HG02642 (cell line): Measurements from ENCODE around the gene SNX5.

Source experiments
- ATAC-seq: cut with Tn5 transposase; IDR thresholded peaks from one replicate; pipeline ENCODE4 v1.9.1; 2021; ENCODE audit warnings: mild to moderate bottlenecking; ENCODE audit not compliant: unreplicated experiment, poor library complexity

Gene SNX5

GRCh38 chr20:17993546-17993945 is 25.0 kb upstream of the SNX5 start:
- ATAC-seq = no peak

- no peak for ATAC-seq
Measured at GRCh38 chr20:17992847-17993513, 24.4 kb upstream of the SNX5 start.

GRCh38 chr20:17992224-17992637 is 23.6 kb upstream of the SNX5 start:
- peak; percentile 66 for ATAC-seq

- ATAC-seq = no peak
Measured at GRCh38 chr20:17990278-17990972, 21.8 kb upstream of the SNX5 start.

GRCh38 chr20:17987988-17988387 is 19.4 kb upstream of the SNX5 start:
- no peak for ATAC-seq

- no peak for ATAC-seq
Measured at GRCh38 chr20:17985388-17986018, 16.9 kb upstream of the SNX5 start.

GRCh38 chr20:17976305-17976704 is 7.7 kb upstream of the SNX5 start:
- no peak for ATAC-seq

- no peak for ATAC-seq
Measured at GRCh38 chr20:17972121-17972520, 3.5 kb upstream of the SNX5 start.

- no peak for ATAC-seq
Measured at GRCh38 chr20:17971300-17972013, 2.9 kb upstream of the SNX5 start.

- no peak for ATAC-seq
Measured at GRCh38 chr20:17969884-17970409, 1.4 kb upstream of the SNX5 start.

- peak; percentile 19 for ATAC-seq
Measured at GRCh38 chr20:17969278-17969883, 787 bp upstream of the SNX5 start.

- peak; percentile 6 for ATAC-seq
Measured at GRCh38 chr20:17967521-17968365, 851 bp downstream of the SNX5 start.

GRCh38 chr20:17966432-17967310 is 1.9 kb downstream of the SNX5 start:
- no peak for ATAC-seq

- ATAC-seq = no peak
Measured at GRCh38 chr20:17965042-17965697, 3.4 kb downstream of the SNX5 start.

- no peak for ATAC-seq
Measured at GRCh38 chr20:17964632-17965031, 4.0 kb downstream of the SNX5 start.

GRCh38 chr20:17964073-17964472 is 4.5 kb downstream of the SNX5 start:
- no peak for ATAC-seq

- no peak for ATAC-seq
Measured at GRCh38 chr20:17963114-17963897, 5.3 kb downstream of the SNX5 start.
